T-helper 22 cell (primary cell): ENCODE measurements around the gene CNOT2.

Source experiments
- DNase-seq: peaks from one replicate; pipeline ENCODE4 v3.0.0-alpha.2; 2020; ENCODE audit warnings: low read depth

The CNOT2 gene

GRCh38 chr12:70242695-70243509 lies at the start of gene CNOT2:
TSS of gene CNOT2 (plus strand) at chr12:70243433. CDS start at chr12:70278227, 34,794 bp downstream.
- DNase-seq, result peak; percentile 86

- DNase-seq, result no peak
These were observed 49.2 kb upstream of the CNOT2 start for GRCh38 chr12:70194076-70194475.

- DNase-seq, result no peak
These were observed 46.4 kb upstream of the CNOT2 start for GRCh38 chr12:70196811-70197281.

- no peak for DNase-seq
These were observed 45.9 kb upstream of the CNOT2 start for GRCh38 chr12:70197345-70197744.

- no peak for DNase-seq
These were observed 29.5 kb upstream of the CNOT2 start for GRCh38 chr12:70213707-70214106.

GRCh38 chr12:70214972-70215617 lies 28.1 kb upstream of the CNOT2 start:
- no peak for DNase-seq

- no peak for DNase-seq
These were observed 25.8 kb upstream of the CNOT2 start for GRCh38 chr12:70217416-70217815.

- DNase-seq, result no peak
These were observed 21.6 kb upstream of the CNOT2 start for GRCh38 chr12:70221626-70222025.

GRCh38 chr12:70227911-70228310 lies 15.3 kb upstream of the CNOT2 start:
- no peak for DNase-seq

- no peak for DNase-seq
These were observed 12.2 kb upstream of the CNOT2 start for GRCh38 chr12:70230934-70231606.

GRCh38 chr12:70236990-70237389 lies 6.2 kb upstream of the CNOT2 start:
- DNase-seq, result no peak

- DNase-seq, result no peak
These were observed 2.6 kb upstream of the CNOT2 start for GRCh38 chr12:70240673-70241072.

- DNase-seq, result no peak
These were observed 1.4 kb upstream of the CNOT2 start for GRCh38 chr12:70241845-70242244.

- DNase-seq, result peak; percentile 69
These were observed 508 bp downstream of the CNOT2 start for GRCh38 chr12:70243510-70244371.

GRCh38 chr12:70244409-70244808 lies 1.2 kb downstream of the CNOT2 start:
- no peak for DNase-seq

- DNase-seq, result no peak
These were observed 2.2 kb downstream of the CNOT2 start for GRCh38 chr12:70245458-70245857.

- no peak for DNase-seq
These were observed 3.3 kb downstream of the CNOT2 start for GRCh38 chr12:70246580-70246979.

GRCh38 chr12:70247653-70248199 lies 4.5 kb downstream of the CNOT2 start:
- no peak for DNase-seq

- no peak for DNase-seq
These were observed 5.6 kb downstream of the CNOT2 start for GRCh38 chr12:70248876-70249275.

GRCh38 chr12:70249903-70250302 lies 6.7 kb downstream of the CNOT2 start:
- no peak for DNase-seq

GRCh38 chr12:70251226-70251625 lies 8.0 kb downstream of the CNOT2 start:
- DNase-seq, result no peak

GRCh38 chr12:70251661-70252060 lies 8.4 kb downstream of the CNOT2 start:
- no peak for DNase-seq
